ENCODE measurements around the gene TMEM131L.

DNA sequence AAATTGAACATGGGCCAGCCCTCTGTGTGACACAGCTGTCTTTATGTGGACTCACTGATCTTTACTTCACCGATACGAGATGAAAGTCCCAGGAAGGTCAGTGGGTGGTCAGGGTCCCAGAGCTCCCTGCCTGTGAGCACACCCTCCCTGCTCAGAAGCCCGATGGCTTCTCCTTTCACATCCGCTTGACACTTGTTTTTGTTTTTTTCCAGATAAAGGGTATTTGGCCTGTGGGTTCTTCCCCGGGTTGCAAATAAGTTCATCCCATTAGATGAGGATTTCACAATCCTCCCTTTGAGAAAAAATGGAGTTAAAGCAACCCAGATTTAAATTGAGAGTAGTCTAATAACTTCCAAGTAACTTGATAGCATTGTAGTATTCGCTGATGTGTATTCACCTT lies 169.7 kb downstream of the TMEM131L start:
- TF ChIP-seq GATA2 (IDR thresholded peaks at IDR 0.05; ENCODE audit: low read depth, low read length) (no peak), GATA3 (IDR thresholded peaks at IDR 0.05; ENCODE audit: low read depth, low read length) (no peak)
